DND-41 (cell line): ENCODE measurements around the gene SERINC2.

Experiments
- ATAC-seq: fragments of 200-7000 bp; cut with Tn5 transposase; 3 replicates; pipeline ENCODE4 v1.9.1; 2021; ENCODE audit warnings: low read depth; ENCODE audit not compliant: insufficient read depth
- DNase-seq: peaks from one replicate; pipeline ENCODE4 v3.0.0-alpha.2; 2020
- H2AFZ ChIP-seq: 2 replicates; pipeline ENCODE4 v1.6.0; 2012; ENCODE audit warnings: low read depth, low read length
- H3K27ac ChIP-seq: 2 replicates; pipeline ENCODE4 v1.5.1; 2012; ENCODE audit warnings: low read length, inconsistent platforms
- H3K27me3 ChIP-seq: fragments of 200-600 bp; sonication (generic); 2 replicates; pipeline ENCODE4 v1.6.0; 2012; ENCODE audit warnings: low read length, mild to moderate bottlenecking, inconsistent platforms; ENCODE audit not compliant: insufficient read depth, poor library complexity
- H3K36me3 ChIP-seq: 2 replicates; pipeline ENCODE4 v1.5.1; 2012; ENCODE audit warnings: low read length, inconsistent platforms; ENCODE audit not compliant: insufficient read depth
- H3K4me1 ChIP-seq: 2 replicates; pipeline ENCODE4 v1.5.1; 2012; ENCODE audit warnings: mild to moderate bottlenecking, low read length; ENCODE audit not compliant: insufficient read depth
- H3K4me2 ChIP-seq: 2 replicates; pipeline ENCODE4 v1.6.0; 2012; ENCODE audit warnings: mild to moderate bottlenecking, moderate library complexity, low read length, inconsistent platforms; ENCODE audit not compliant: insufficient read depth
- H3K4me3 ChIP-seq, 2 experiments: fragments of 200-600 bp in 1 of 2; shearing (Covaris generic) in 1 of 2; 2 replicates each; pipeline ENCODE4 v1.5.1; 2012 to 2016; ENCODE audit warnings: inconsistent platforms in 2 of 2, low read length in 2 of 2, mild to moderate bottlenecking in 2 of 2, low read depth in 1 of 2, moderate library complexity in 1 of 2
- H3K79me2 ChIP-seq: 2 replicates; pipeline ENCODE4 v1.6.0; 2012; ENCODE audit warnings: low read length, inconsistent platforms; ENCODE audit not compliant: insufficient read depth
- H3K9ac ChIP-seq: 2 replicates; pipeline ENCODE4 v1.6.0; 2012; ENCODE audit warnings: low read depth, mild to moderate bottlenecking, inconsistent platforms, low read length, moderate library complexity
- H3K9me3 ChIP-seq: 2 replicates; pipeline ENCODE4 v1.5.1; 2012; ENCODE audit warnings: low read length, moderate library complexity, mild to moderate bottlenecking, inconsistent platforms; ENCODE audit not compliant: insufficient read depth, severe bottlenecking
- H4K20me1 ChIP-seq: 2 replicates; pipeline ENCODE4 v1.6.0; 2012; ENCODE audit warnings: low read length; ENCODE audit not compliant: insufficient read depth
- EZH2 ChIP-seq: IDR thresholded peaks from 3 replicates; pipeline ENCODE4 v1.6.1; 2012; ENCODE audit warnings: borderline replicate concordance, low read depth, mild to moderate bottlenecking, moderate library complexity, low read length, inconsistent platforms; ENCODE audit not compliant: severe bottlenecking
- TF ChIP-seq, protein P1 (sequence below): IDR thresholded peaks from 2 replicates; pipeline ENCODE4 v1.5.1; 2012; ENCODE audit warnings: borderline replicate concordance, low read length, moderate library complexity, mild to moderate bottlenecking; ENCODE audit not compliant: poor library complexity, severe bottlenecking; ENCODE audit errors: extremely low read depth

SERINC2 gene

DNA sequence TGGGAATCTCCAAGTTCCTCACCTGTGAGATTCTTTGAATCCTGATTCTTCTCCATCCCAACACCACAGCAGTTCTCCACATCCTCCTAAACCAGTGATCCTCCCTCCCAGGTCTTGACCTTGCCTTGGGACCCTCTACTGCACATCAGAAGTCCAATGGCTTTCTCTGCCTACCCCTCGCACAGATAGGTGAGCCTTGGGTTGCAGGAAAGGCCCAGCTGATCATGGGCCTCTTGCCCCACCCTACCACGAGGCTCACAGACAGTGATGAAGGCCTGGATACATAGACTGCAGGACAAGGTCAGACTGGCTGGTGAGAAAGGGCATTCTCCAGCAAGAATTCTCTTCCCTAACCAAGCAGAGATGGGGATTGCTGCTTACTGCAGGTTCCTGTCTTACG, 41.0 kb upstream of the SERINC2 start:
- no peaks in the 10 kb centered on the region for H3K9me3 ChIP-seq
- H3K27ac ChIP-seq, result no peak overlapping the region
- H3K9ac ChIP-seq, result no peak overlapping the region
- no peaks in the 10 kb centered on the region for H3K36me3 ChIP-seq
- DNase-seq (no peak), ATAC-seq (no peak)
- H3K27me3 ChIP-seq, result no peaks in the 10 kb centered on the region
- H3K4me2 ChIP-seq, result no peak overlapping the region
- TF ChIP-seq, protein P1, sequence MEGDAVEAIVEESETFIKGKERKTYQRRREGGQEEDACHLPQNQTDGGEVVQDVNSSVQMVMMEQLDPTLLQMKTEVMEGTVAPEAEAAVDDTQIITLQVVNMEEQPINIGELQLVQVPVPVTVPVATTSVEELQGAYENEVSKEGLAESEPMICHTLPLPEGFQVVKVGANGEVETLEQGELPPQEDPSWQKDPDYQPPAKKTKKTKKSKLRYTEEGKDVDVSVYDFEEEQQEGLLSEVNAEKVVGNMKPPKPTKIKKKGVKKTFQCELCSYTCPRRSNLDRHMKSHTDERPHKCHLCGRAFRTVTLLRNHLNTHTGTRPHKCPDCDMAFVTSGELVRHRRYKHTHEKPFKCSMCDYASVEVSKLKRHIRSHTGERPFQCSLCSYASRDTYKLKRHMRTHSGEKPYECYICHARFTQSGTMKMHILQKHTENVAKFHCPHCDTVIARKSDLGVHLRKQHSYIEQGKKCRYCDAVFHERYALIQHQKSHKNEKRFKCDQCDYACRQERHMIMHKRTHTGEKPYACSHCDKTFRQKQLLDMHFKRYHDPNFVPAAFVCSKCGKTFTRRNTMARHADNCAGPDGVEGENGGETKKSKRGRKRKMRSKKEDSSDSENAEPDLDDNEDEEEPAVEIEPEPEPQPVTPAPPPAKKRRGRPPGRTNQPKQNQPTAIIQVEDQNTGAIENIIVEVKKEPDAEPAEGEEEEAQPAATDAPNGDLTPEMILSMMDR, result no peak
- TF ChIP-seq EZH2, result no peak
- H4K20me1 ChIP-seq, result no peaks in the 10 kb centered on the region
- H3K79me2 ChIP-seq, result no peaks in the 10 kb centered on the region
- H3K4me1 ChIP-seq, result peaks cover 18% of the 10 kb centered on the region
- no peak overlapping the region for H3K4me3 ChIP-seq
- no peak overlapping the region for H2AFZ ChIP-seq

DNA sequence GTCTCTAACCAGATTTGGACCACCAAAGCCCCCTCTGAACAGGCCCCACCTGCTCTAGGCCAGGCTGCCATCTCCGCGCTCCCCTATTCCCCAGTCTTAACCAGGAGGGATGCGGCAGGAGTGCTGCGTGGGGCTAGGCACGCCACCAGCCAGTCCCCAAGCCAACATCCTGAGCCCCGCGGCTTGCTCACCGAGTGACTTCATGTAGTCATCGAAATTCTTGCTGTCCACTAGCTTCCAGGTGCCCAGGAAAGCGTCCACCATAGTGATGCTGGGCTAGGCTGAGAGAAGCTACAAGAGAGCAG, 40.3 kb upstream of the SERINC2 start:
- Histone ChIP-seq H3K4me3 (peak overlapping the region in 1 of 2 experiments; percentile 55; a peak in 1 of 4 replicates), H3K27me3 (no peaks in the 10 kb centered on the region), H3K27ac (no peak overlapping the region), H3K4me1 (peaks cover 18% of the 10 kb centered on the region), H3K4me2 (peak overlapping the region; percentile 80), H3K9me3 (no peaks in the 10 kb centered on the region), H3K36me3 (no peaks in the 10 kb centered on the region), H3K79me2 (no peaks in the 10 kb centered on the region), H4K20me1 (no peaks in the 10 kb centered on the region), H2AFZ (no peak overlapping the region), H3K9ac (peak overlapping the region; percentile 49; the same call in 1 of the 2 replicates)
- no peak for TF ChIP-seq EZH2
- TF ChIP-seq, protein P1, result no peak
- DNase-seq (no peak), ATAC-seq (no peak)

DNA sequence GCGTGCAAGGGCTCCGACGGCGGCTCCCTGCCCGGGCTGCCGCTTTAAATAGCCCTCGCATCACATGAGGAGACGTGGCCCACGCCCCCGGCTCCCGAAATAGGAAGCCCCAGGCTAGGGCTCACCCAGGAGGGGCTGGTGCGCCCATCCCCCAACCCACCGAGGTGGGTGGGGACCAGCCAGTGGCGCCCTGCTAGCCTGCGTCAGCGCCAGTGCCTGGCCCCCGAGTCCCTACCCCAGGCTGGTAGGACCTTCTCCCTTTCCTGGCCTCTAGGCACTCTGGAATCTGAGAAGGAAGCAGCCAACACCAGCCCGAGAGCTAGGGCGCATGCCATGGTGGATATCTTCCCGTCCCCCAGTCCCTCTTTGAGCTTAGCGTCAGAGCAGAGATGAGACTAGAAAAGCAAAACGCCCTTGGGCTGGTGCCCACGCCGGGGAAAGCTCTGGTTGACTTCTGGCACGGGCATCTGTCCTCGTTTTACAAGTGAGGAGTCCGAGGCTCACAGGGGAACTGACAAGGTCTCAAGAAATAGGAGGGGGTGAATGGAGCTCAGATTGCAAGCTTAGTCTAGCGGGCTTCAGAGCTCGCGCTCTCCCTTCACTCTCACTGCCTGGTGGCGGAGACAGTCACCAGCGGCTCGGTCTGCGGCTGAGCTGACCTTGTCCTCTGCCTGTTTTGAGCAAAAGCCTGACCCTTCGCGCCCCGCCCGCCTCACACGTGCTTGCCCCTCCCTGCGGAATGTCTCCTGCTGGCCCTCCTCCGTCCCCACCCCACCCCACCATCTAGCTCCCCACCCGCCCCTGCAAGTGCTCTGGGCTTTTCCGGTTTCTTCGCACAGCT, 39.7 kb upstream of the SERINC2 start, which contains the start of gene FABP3:
FABP3 (minus strand) TSS at position 21 of the 841 bp plus-strand sequence. CDS start 62 bp downstream, outside the sequence.
- H2AFZ ChIP-seq, result peak within 1 kb of the TSS; percentile 80

More for the DNA sequence above, 39.7 kb upstream of the SERINC2 start, which contains the start of gene FABP3:
- Histone ChIP-seq H3K4me1 (peaks cover 18% of the 10 kb centered on the region), H3K4me2 (peak within 1 kb of the TSS; percentile 80), H3K36me3 (no peaks in the 10 kb centered on the region), H3K9me3 (no peaks in the 10 kb centered on the region), H3K27me3 (no peaks in the 10 kb centered on the region), H3K9ac (peak within 1 kb of the TSS; percentile 49), H4K20me1 (no peaks in the 10 kb centered on the region), H3K27ac (peak within 1 kb of the TSS; percentile 65), H3K4me3 (peak within 1 kb of the TSS in 1 of 2 experiments; percentile 55; a peak in 2 of 4 replicates), H3K79me2 (no peaks in the 10 kb centered on the region)
- DNase-seq (peak; percentile 33), ATAC-seq (peak; percentile 68)
- TF ChIP-seq, protein P1, result no peak
- no peak for TF ChIP-seq EZH2
